GM23338 (cell line): ENCODE measurements around the gene AOAH. TPM values are rescaled to one million over a fixed set of nuclear protein-coding genes. Genes with fewer than 3 reads are reported as not detected.

Experiments used
- ATAC-seq: fragments of 200-7000 bp; cut with Tn5 transposase; 3 replicates; pipeline ENCODE4 v1.9.1; 2020
- DNase-seq: peaks from one replicate; pipeline ENCODE4 v3.0.0-alpha.2; 2015; ENCODE audit warnings: low spot score
- H2AFZ ChIP-seq: fragments of 200-600 bp; sonication (generic); 2 replicates; pipeline ENCODE4 v1.8.0; 2016; ENCODE audit warnings: antibody characterized with exemption, mild to moderate bottlenecking, moderate library complexity
- H3F3A ChIP-seq: fragments of 200-600 bp; sonication (generic); replicated peaks from 2 replicates; pipeline ENCODE4 v1.8.0; 2017; ENCODE audit warnings: antibody characterized with exemption, mixed run types, low read depth
- H3K27ac ChIP-seq: fragments of 200-600 bp; sonication (generic); 2 replicates; pipeline ENCODE4 v1.6.1; 2016; ENCODE audit warnings: low read depth
- H3K27me3 ChIP-seq: fragments of 200-600 bp; sonication (generic); 2 replicates; pipeline ENCODE4 v1.8.0; 2016; ENCODE audit warnings: mild to moderate bottlenecking, mixed run types, moderate library complexity; ENCODE audit not compliant: insufficient read depth
- H3K36me3 ChIP-seq: fragments of 200-600 bp; sonication (generic); 2 replicates; pipeline ENCODE4 v1.8.0; 2016; ENCODE audit warnings: mild to moderate bottlenecking; ENCODE audit not compliant: insufficient read depth
- H3K4me1 ChIP-seq: fragments of 200-600 bp; sonication (generic); 2 replicates; pipeline ENCODE4 v1.8.0; 2016; ENCODE audit warnings: mild to moderate bottlenecking, moderate library complexity; ENCODE audit not compliant: insufficient read depth
- H3K4me2 ChIP-seq: fragments of 200-600 bp; sonication (generic); 2 replicates; pipeline ENCODE4 v1.7.1; 2017; ENCODE audit warnings: mixed run types
- H3K4me3 ChIP-seq: fragments of 200-600 bp; sonication (generic); 2 replicates; pipeline ENCODE4 v1.6.1; 2016; ENCODE audit warnings: mixed run types
- H3K79me2 ChIP-seq: fragments of 200-600 bp; sonication (generic); replicated peaks from 2 replicates; pipeline ENCODE4 v1.8.0; 2017; ENCODE audit warnings: mild to moderate bottlenecking; ENCODE audit not compliant: insufficient read depth
- H3K9me2 ChIP-seq: fragments of 200-600 bp; sonication (generic); 2 replicates; pipeline ENCODE4 v1.8.0; 2017; ENCODE audit not compliant: insufficient read depth
- H4K20me1 ChIP-seq: fragments of 200-600 bp; sonication (generic); replicated peaks from 2 replicates; pipeline ENCODE4 v1.8.0; 2017; ENCODE audit warnings: mild to moderate bottlenecking; ENCODE audit not compliant: insufficient read depth
- H3K27ac Mint-ChIP-seq: 2 replicates; pipeline ENCODE4 v1.8.0; 2020; ENCODE audit warnings: inconsistent platforms, mild to moderate bottlenecking, moderate library complexity, mixed read lengths
- H3K27me3 Mint-ChIP-seq: 3 replicates; pipeline ENCODE4 v1.8.0; 2022; ENCODE audit warnings: low read depth, mild to moderate bottlenecking, moderate library complexity, mixed read lengths, inconsistent platforms; ENCODE audit not compliant: insufficient read depth, poor library complexity
- H3K36me3 Mint-ChIP-seq: 3 replicates; pipeline ENCODE4 v1.8.0; 2021; ENCODE audit warnings: low read depth, mild to moderate bottlenecking, inconsistent platforms, moderate library complexity, mixed read lengths
- H3K4me1 Mint-ChIP-seq: 3 replicates; pipeline ENCODE4 v1.8.0; 2020; ENCODE audit warnings: mild to moderate bottlenecking, inconsistent platforms, mixed read lengths
- H3K4me3 Mint-ChIP-seq: 3 replicates; pipeline ENCODE4 v1.8.0; 2021; ENCODE audit warnings: moderate library complexity, mild to moderate bottlenecking, inconsistent platforms, mixed read lengths
- H3K9me3 Mint-ChIP-seq: 3 replicates; pipeline ENCODE4 v1.8.0; 2020; ENCODE audit warnings: moderate library complexity, mild to moderate bottlenecking, inconsistent platforms, mixed read lengths
- CREB1 ChIP-seq: fragments of 250-450 bp; sonication (Bioruptor Pico); IDR thresholded peaks from 2 replicates; pipeline ENCODE4 v1.5.0; 2020; ENCODE audit warnings: low read depth, mild to moderate bottlenecking, moderate library complexity
- ETS1 ChIP-seq: IDR thresholded peaks from 2 replicates; pipeline ENCODE4 v1.6.1; 2016; ENCODE audit warnings: antibody characterized with exemption
- EZH2 ChIP-seq: fragments of 200-600 bp; sonication (generic); IDR thresholded peaks from one replicate; pipeline ENCODE4 v1.8.0; 2017; ENCODE audit warnings: antibody characterized with exemption, mild to moderate bottlenecking, low read depth; ENCODE audit not compliant: unreplicated experiment
- EZH2phosphoT487 ChIP-seq: fragments of 200-600 bp; sonication (generic); IDR thresholded peaks from one replicate; pipeline ENCODE4 v1.8.1; 2018; ENCODE audit warnings: antibody characterized with exemption; ENCODE audit not compliant: unreplicated experiment
- JUNB ChIP-seq: IDR thresholded peaks from one replicate; pipeline ENCODE4 v1.6.1; 2016; ENCODE audit warnings: antibody characterized with exemption; ENCODE audit not compliant: unreplicated experiment
- NANOG ChIP-seq: IDR thresholded peaks from 2 replicates; pipeline ENCODE4 v1.6.1; 2016; ENCODE audit warnings: antibody characterized with exemption, borderline replicate concordance
- POLR2AphosphoS5 ChIP-seq: IDR thresholded peaks from 2 replicates; pipeline ENCODE4 v1.6.1; 2016; ENCODE audit warnings: antibody characterized with exemption, low read depth
- STAT1 ChIP-seq: IDR thresholded peaks from one replicate; pipeline ENCODE4 v1.6.1; 2016; ENCODE audit warnings: antibody characterized with exemption; ENCODE audit not compliant: unreplicated experiment
- ZNF114 ChIP-seq: fragments of 250-450 bp; sonication (Bioruptor Pico); IDR thresholded peaks from 2 replicates; pipeline ENCODE4 v1.5.0; 2020; ENCODE audit warnings: mild to moderate bottlenecking, moderate library complexity
- ZNF331 ChIP-seq: fragments of 250-450 bp; sonication (Bioruptor Pico); IDR thresholded peaks from 2 replicates; pipeline ENCODE4 v1.5.0; 2020; ENCODE audit warnings: low read depth, mild to moderate bottlenecking, moderate library complexity
- ZNF462 ChIP-seq: fragments of 250-450 bp; sonication (Bioruptor Pico); IDR thresholded peaks from 2 replicates; pipeline ENCODE4 v1.5.0; 2020; ENCODE audit warnings: mild to moderate bottlenecking, moderate library complexity
- polyA plus RNA-seq: library from polyadenylated mRNA; unstranded; fragments of >200 nt; fragmentation: Nextera tagmentation; extraction: Ambion mirVana; gene quantifications from 2 replicates; pipeline ENCODE4 v1.2.1, GENCODE V29; 2016
- total RNA-seq: library from RNA; depleted of rRNA; stranded (reverse); fragments of >200 nt; shearing (Covaris generic); gene quantifications from 2 replicates; pipeline ENCODE4 v1.2.3, GENCODE V29; 2014
- TF ChIP-seq, protein P1 (sequence below), 2 experiments: fragments of 200-600 bp in 1 of 2; sonication (generic) in 1 of 2; conservative IDR thresholded peaks; 2 replicates each; pipeline versions ENCODE4 v1.5.1 to v1.6.1; 2016 to 2017; ENCODE audit warnings: antibody characterized with exemption in 2 of 2, low read depth in 2 of 2, mild to moderate bottlenecking in 2 of 2, moderate library complexity in 1 of 2
- TF ChIP-seq, protein P2 (sequence below): IDR thresholded peaks from one replicate; pipeline ENCODE4 v1.6.1; 2018; ENCODE audit warnings: antibody characterized with exemption; ENCODE audit not compliant: unreplicated experiment

AOAH gene
- total and polyA plus RNA-seq, 2 experiments from 2014 or later = not detected

DNA sequence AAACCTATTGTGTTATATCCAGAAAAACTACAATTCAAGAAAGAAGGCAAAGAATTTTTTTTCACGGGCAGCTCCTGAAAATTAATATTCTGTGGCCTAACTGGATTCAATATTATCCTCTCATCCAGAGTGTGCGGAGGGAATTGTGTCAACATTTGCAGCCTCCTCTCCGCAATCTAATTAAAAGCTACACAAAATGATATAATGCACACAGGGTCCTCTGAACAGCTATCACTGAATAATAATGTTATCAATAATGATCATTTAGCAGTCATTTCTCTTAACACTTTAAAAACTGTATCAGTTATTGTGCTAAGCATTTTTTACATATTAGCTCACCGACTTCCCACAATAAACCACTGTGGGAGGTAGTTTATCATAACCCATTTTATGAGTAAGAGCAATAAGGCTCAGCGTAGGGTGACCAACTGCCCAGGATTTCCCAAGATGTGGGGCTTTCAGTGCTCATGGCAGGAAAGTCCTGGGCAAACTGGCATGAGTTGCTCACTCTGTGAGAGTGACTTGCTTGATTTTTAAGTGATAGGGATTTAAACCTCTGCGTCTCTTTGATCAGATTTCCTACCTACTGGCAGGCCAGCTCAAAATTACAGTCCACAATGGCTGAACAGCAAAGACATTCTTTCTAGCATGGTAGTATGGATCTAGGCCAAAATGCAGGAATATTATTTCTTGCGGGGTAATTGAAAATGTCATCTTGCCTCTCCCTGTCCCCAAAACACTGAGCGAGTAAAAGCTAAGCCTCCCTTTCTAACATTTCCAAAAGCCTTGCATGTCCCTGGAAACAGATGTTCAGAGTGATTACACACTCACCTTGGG, 65.7 kb downstream of the AOAH start:
- peak overlapping the region; percentile 33; the same call in 1 of the 2 replicates for H3K4me2 ChIP-seq
- Mint-ChIP-seq H3K36me3 (no peaks in the 10 kb centered on the region), H3K9me3 (no peaks in the 10 kb centered on the region; the same call in 2 of the 3 replicates), H3K4me3 (no peak overlapping the region), H3K4me1 (peaks cover 70% of the 10 kb centered on the region), H3K27me3 (peaks cover 7% of the 10 kb centered on the region), H3K27ac (peak overlapping the region; percentile 70)
- no peaks in the 10 kb centered on the region for H3K36me3 ChIP-seq
- 0 out of 2 replicates have a peak overlapping the region, but pooled peaks have one; percentile 7 for H2AFZ ChIP-seq
- no peak for ATAC-seq
- H3K4me3 ChIP-seq = no peak overlapping the region
- H3K27me3 ChIP-seq = no peaks in the 10 kb centered on the region
- H3K27ac ChIP-seq = peak overlapping the region; percentile 53
- no peaks in the 10 kb centered on the region for H3K9me2 ChIP-seq
- no peak for DNase-seq
- peaks cover 59% of the 10 kb centered on the region for H3K4me1 ChIP-seq
- H4K20me1 ChIP-seq = no peaks in the 10 kb centered on the region
- no peaks in the 10 kb centered on the region for H3K79me2 ChIP-seq
- no peak for TF ChIP-seq ZNF114
- TF ChIP-seq STAT1 = no peak
- TF ChIP-seq EZH2 = no peak
- TF ChIP-seq POLR2AphosphoS5 = no peak
- TF ChIP-seq ETS1 = no peak
- TF ChIP-seq, protein P1, sequence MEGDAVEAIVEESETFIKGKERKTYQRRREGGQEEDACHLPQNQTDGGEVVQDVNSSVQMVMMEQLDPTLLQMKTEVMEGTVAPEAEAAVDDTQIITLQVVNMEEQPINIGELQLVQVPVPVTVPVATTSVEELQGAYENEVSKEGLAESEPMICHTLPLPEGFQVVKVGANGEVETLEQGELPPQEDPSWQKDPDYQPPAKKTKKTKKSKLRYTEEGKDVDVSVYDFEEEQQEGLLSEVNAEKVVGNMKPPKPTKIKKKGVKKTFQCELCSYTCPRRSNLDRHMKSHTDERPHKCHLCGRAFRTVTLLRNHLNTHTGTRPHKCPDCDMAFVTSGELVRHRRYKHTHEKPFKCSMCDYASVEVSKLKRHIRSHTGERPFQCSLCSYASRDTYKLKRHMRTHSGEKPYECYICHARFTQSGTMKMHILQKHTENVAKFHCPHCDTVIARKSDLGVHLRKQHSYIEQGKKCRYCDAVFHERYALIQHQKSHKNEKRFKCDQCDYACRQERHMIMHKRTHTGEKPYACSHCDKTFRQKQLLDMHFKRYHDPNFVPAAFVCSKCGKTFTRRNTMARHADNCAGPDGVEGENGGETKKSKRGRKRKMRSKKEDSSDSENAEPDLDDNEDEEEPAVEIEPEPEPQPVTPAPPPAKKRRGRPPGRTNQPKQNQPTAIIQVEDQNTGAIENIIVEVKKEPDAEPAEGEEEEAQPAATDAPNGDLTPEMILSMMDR (conservative IDR thresholded peaks at IDR 0.05; ENCODE audit: low read depth in 2 of 2) = no peak
- no peak for TF ChIP-seq CREB1 (CRISPR knock-in tag)
- no peak for TF ChIP-seq EZH2phosphoT487
- TF ChIP-seq JUNB = no peak
- no peak for TF ChIP-seq ZNF331 (CRISPR knock-in tag)
- no peak for TF ChIP-seq NANOG
- TF ChIP-seq ZNF462 (CRISPR knock-in tag) = no peak
- TF ChIP-seq, protein P2, sequence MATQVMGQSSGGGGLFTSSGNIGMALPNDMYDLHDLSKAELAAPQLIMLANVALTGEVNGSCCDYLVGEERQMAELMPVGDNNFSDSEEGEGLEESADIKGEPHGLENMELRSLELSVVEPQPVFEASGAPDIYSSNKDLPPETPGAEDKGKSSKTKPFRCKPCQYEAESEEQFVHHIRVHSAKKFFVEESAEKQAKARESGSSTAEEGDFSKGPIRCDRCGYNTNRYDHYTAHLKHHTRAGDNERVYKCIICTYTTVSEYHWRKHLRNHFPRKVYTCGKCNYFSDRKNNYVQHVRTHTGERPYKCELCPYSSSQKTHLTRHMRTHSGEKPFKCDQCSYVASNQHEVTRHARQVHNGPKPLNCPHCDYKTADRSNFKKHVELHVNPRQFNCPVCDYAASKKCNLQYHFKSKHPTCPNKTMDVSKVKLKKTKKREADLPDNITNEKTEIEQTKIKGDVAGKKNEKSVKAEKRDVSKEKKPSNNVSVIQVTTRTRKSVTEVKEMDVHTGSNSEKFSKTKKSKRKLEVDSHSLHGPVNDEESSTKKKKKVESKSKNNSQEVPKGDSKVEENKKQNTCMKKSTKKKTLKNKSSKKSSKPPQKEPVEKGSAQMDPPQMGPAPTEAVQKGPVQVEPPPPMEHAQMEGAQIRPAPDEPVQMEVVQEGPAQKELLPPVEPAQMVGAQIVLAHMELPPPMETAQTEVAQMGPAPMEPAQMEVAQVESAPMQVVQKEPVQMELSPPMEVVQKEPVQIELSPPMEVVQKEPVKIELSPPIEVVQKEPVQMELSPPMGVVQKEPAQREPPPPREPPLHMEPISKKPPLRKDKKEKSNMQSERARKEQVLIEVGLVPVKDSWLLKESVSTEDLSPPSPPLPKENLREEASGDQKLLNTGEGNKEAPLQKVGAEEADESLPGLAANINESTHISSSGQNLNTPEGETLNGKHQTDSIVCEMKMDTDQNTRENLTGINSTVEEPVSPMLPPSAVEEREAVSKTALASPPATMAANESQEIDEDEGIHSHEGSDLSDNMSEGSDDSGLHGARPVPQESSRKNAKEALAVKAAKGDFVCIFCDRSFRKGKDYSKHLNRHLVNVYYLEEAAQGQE = no peak
- no peaks in the 10 kb centered on the region for H3F3A ChIP-seq
